Tibial nerve (tissue), 3 donors: Measurements from ENCODE around the gene CCNT2.
A peak's percentile ranks its signal among the peaks of the same experiment; 100 is the strongest.

Source experiments
- POLR2A ChIP-seq, 2 donors: fragments of 450-650 bp; IDR thresholded peaks; one replicate each; pipeline ENCODE4 v1.6.1; 2017; ENCODE audit warnings: antibody characterized with exemption in 2 of 2, mild to moderate bottlenecking in 2 of 2, moderate library complexity in 2 of 2
- TF ChIP-seq, protein P1 (sequence below), 5 experiments: fragments of 200-600 bp in 3 of 5; fragments of 450-650 bp in 2 of 5; sonication (generic) in 3 of 5; IDR thresholded peaks; one replicate each; pipeline ENCODE4 v1.5.1; 2016 to 2019; ENCODE audit warnings: antibody characterized with exemption in 5 of 5, mild to moderate bottlenecking in 3 of 5, moderate library complexity in 2 of 5

DNA sequence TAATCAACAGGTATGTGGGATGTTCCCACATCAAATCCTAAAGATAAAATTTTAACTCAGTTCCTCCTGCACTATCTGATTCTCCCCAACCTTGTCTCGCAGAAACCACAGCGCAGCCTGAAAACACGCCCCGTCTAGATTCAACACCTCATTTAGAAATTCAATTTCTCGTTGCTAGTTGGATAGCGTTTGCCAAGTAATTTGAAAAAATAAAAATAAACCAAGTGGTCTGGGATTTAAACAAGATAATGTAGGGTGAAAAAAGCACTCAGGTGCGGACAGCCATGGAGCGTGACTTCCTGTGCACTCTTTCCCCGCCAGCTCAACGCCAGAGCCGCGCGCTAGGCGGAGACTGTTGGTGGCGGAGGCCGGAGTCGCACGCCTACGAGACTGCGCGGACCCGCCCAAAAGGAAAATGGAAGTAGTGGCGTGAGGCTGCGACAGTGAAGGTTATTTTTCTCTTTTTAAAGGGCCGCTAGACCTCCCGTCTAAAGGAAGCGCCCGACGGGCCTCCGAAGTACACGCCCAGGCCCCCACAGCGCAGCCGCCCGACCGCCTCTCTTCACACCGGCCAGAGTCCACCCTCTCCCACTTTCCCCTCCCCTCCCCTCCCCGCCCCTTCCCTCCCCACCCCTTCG, 615 bp upstream of the CCNT2 start:
- TF ChIP-seq, protein P1, sequence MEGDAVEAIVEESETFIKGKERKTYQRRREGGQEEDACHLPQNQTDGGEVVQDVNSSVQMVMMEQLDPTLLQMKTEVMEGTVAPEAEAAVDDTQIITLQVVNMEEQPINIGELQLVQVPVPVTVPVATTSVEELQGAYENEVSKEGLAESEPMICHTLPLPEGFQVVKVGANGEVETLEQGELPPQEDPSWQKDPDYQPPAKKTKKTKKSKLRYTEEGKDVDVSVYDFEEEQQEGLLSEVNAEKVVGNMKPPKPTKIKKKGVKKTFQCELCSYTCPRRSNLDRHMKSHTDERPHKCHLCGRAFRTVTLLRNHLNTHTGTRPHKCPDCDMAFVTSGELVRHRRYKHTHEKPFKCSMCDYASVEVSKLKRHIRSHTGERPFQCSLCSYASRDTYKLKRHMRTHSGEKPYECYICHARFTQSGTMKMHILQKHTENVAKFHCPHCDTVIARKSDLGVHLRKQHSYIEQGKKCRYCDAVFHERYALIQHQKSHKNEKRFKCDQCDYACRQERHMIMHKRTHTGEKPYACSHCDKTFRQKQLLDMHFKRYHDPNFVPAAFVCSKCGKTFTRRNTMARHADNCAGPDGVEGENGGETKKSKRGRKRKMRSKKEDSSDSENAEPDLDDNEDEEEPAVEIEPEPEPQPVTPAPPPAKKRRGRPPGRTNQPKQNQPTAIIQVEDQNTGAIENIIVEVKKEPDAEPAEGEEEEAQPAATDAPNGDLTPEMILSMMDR (IDR thresholded peaks at IDR 0.05), result peak; percentile 9 to 38 (median 24)
- TF ChIP-seq POLR2A (IDR thresholded peaks at IDR 0.05), result peak; percentile 54 to 73
